IMR-90 (cell line): ENCODE measurements around the gene ARAP1. TPM values are rescaled to one million over a fixed set of nuclear protein-coding genes. Genes with fewer than 3 reads are reported as not detected.

Experiments used
- ATAC-seq: fragments of 200-7000 bp; cut with Tn5 transposase; 2 replicates; pipeline ENCODE4 v1.9.1; 2020; ENCODE audit warnings: low read depth, mild to moderate bottlenecking, moderate library complexity
- BruUV-seq: library from RNA; stranded (reverse); fragments of 400-500 nt; replicated peaks from 2 replicates; lab custom pipeline; 2021; lab: Mats Ljungman, UMichigan
- CTCF ChIA-PET: fragments of 300-600 bp; formaldehyde crosslinking; extraction: SDS; loops from one replicate; lab custom pipeline; 2021; ENCODE audit warnings: antibody characterized with exemption; lab: Yijun Ruan, JAX
- POLR2A ChIA-PET: fragments of 300-600 bp; sonication (Branson Sonifier 250); formaldehyde crosslinking; loops from one replicate; lab custom pipeline; 2022; ENCODE audit warnings: antibody characterized with exemption; ENCODE audit not compliant: unreplicated experiment; lab: Charles Lee
- DNase-seq: peaks from one replicate; pipeline ENCODE4 v3.0.0; 2013
- H2AFZ ChIP-seq: replicated peaks from 2 replicates; pipeline ENCODE3; 2013; ENCODE audit warnings: low read length, mild to moderate bottlenecking; ENCODE audit not compliant: poor library complexity
- H2AK5ac ChIP-seq: 2 replicates; pipeline ENCODE4 v1.6.1; 2013; ENCODE audit warnings: low read depth, low read length, inconsistent platforms
- H2AK9ac ChIP-seq: replicated peaks from 2 replicates; pipeline ENCODE3; 2013; ENCODE audit warnings: mild to moderate bottlenecking, low read depth, low read length, moderate library complexity; ENCODE audit not compliant: poor library complexity
- H2BK120ac ChIP-seq: 2 replicates; pipeline ENCODE4 v1.6.1; 2013; ENCODE audit warnings: low read depth, low read length, inconsistent platforms
- H2BK15ac ChIP-seq: 3 replicates; pipeline ENCODE4 v1.6.1; 2013; ENCODE audit warnings: low read depth, low read length, inconsistent platforms
- H2BK20ac ChIP-seq: 2 replicates; pipeline ENCODE4 v1.6.1; 2013; ENCODE audit warnings: low read depth, mild to moderate bottlenecking, inconsistent platforms, low read length, moderate library complexity
- H2BK5ac ChIP-seq: 2 replicates; pipeline ENCODE4 v1.6.1; 2013; ENCODE audit warnings: mild to moderate bottlenecking, low read depth, low read length, inconsistent platforms; ENCODE audit not compliant: poor library complexity, severe bottlenecking
- H3K14ac ChIP-seq: replicated peaks from 2 replicates; pipeline ENCODE4 v1.6.1; 2013; ENCODE audit warnings: low read depth, low read length, inconsistent platforms
- H3K18ac ChIP-seq: 2 replicates; pipeline ENCODE4 v1.6.1; 2013; ENCODE audit warnings: low read depth, low read length, control low read depth
- H3K23ac ChIP-seq: 2 replicates; pipeline ENCODE4 v1.6.1; 2013; ENCODE audit warnings: low read depth, low read length, inconsistent platforms
- H3K27ac ChIP-seq: 2 replicates; pipeline ENCODE4 v1.5.1; 2013; ENCODE audit warnings: mild to moderate bottlenecking, control low read depth, low read length; ENCODE audit not compliant: insufficient read depth
- H3K27me3 ChIP-seq: 2 replicates; pipeline ENCODE4 v1.6.1; 2013; ENCODE audit warnings: low read length; ENCODE audit not compliant: control insufficient read depth, insufficient read depth
- H3K36me3 ChIP-seq: 2 replicates; pipeline ENCODE4 v1.6.1; 2013; ENCODE audit warnings: low read length, mixed read lengths; ENCODE audit not compliant: control insufficient read depth, insufficient read depth
- H3K4ac ChIP-seq: 2 replicates; pipeline ENCODE4 v1.6.1; 2013; ENCODE audit warnings: low read depth, low read length, inconsistent platforms
- H3K4me1 ChIP-seq: 2 replicates; pipeline ENCODE4 v1.6.1; 2013; ENCODE audit warnings: low read length, mixed read lengths; ENCODE audit not compliant: control insufficient read depth, insufficient read depth
- H3K4me2 ChIP-seq: 2 replicates; pipeline ENCODE4 v1.6.1; 2013; ENCODE audit warnings: low read depth, mild to moderate bottlenecking, control low read depth, low read length, moderate library complexity
- H3K4me3 ChIP-seq: 2 replicates; pipeline ENCODE4 v1.5.1; 2013; ENCODE audit warnings: low read depth, mild to moderate bottlenecking, control low read depth, low read length, moderate library complexity; ENCODE audit not compliant: insufficient read depth
- H3K56ac ChIP-seq: 2 replicates; pipeline ENCODE4 v1.6.1; 2013; ENCODE audit warnings: low read length, inconsistent platforms; ENCODE audit not compliant: insufficient read depth; ENCODE audit errors: extremely low read depth
- H3K79me1 ChIP-seq, 2 experiments: 2 replicates each; pipeline ENCODE4 v1.6.1; 2013; ENCODE audit warnings: low read length in 2 of 2, inconsistent platforms in 1 of 2, low read depth in 1 of 2
- H3K9ac ChIP-seq: 2 replicates; pipeline ENCODE4 v1.6.1; 2013; ENCODE audit warnings: low read depth, low read length, control low read depth
- H3K9me1 ChIP-seq: 2 replicates; pipeline ENCODE4 v1.6.1; 2013; ENCODE audit warnings: low read length, inconsistent platforms; ENCODE audit not compliant: insufficient read depth
- H3K9me3 ChIP-seq: 2 replicates; pipeline ENCODE4 v1.6.1; 2013; ENCODE audit warnings: low read length; ENCODE audit not compliant: control insufficient read depth, insufficient read depth
- H4K20me1 ChIP-seq: 2 replicates; pipeline ENCODE4 v1.6.1; 2013; ENCODE audit warnings: low read length, inconsistent platforms; ENCODE audit not compliant: insufficient read depth
- H4K5ac ChIP-seq: 2 replicates; pipeline ENCODE4 v1.6.1; 2013; ENCODE audit warnings: mild to moderate bottlenecking, low read depth, low read length, control low read depth
- H4K8ac ChIP-seq, 2 experiments: 2 replicates each; pipeline ENCODE4 v1.6.1; 2013; ENCODE audit warnings: low read depth in 2 of 2, low read length in 2 of 2, control low read depth in 1 of 2, inconsistent platforms in 1 of 2
- H4K91ac ChIP-seq: 2 replicates; pipeline ENCODE4 v1.6.1; 2013; ENCODE audit warnings: low read depth, low read length, inconsistent platforms; ENCODE audit not compliant: insufficient read depth
- CEBPB ChIP-seq: IDR thresholded peaks from 2 replicates; pipeline ENCODE4 v1.6.1; 2012; ENCODE audit warnings: low read depth, low read length, improper control_type of control experiment
- MAZ ChIP-seq: IDR thresholded peaks from 2 replicates; pipeline ENCODE4 v1.6.1; 2012; ENCODE audit warnings: low read depth, mild to moderate bottlenecking, low read length, improper control_type of control experiment, moderate library complexity, borderline replicate concordance
- MXI1 ChIP-seq: IDR thresholded peaks from 2 replicates; pipeline ENCODE4 v1.6.1; 2012; ENCODE audit warnings: low read depth, mild to moderate bottlenecking, low read length, moderate library complexity, borderline replicate concordance
- POLR2A ChIP-seq: IDR thresholded peaks from 2 replicates; pipeline ENCODE4 v1.6.1; 2012; ENCODE audit warnings: mild to moderate bottlenecking, low read depth, low read length
- USF2 ChIP-seq: fragments of 150-350 bp; IDR thresholded peaks from 2 replicates; pipeline ENCODE4 v1.6.1; 2017; ENCODE audit warnings: mild to moderate bottlenecking, antibody characterized with exemption, low read length, low read depth
- WGBS, 2 experiments: methylation state at CpG; one replicate each; pipeline versions ENCODE4 v1.1.5 to v1.1.7; 2013; ENCODE audit warnings: missing lambda C conversion rate in 2 of 2; ENCODE audit not compliant: insufficient read length in 1 of 2; ENCODE audit errors: extremely low coverage in 2 of 2; 5-methylcytosine and 5-hydroxymethylcytosine counted together
- dilution Hi-C: fragments of 300-500 bp; cut with HindIII; formaldehyde crosslinking; loops from one replicate; pipeline ENCODE4 v1.14.3; 2018; ENCODE audit warnings: low sequenced_read_pairs; ENCODE audit not compliant: unreplicated experiment
- in situ Hi-C: fragments of 300-500 bp; cut with MboI; formaldehyde crosslinking; loops from 3 replicates; pipeline ENCODE4 v1.14.3; 2019; ENCODE audit warnings: low sequenced_read_pairs, inconsistent platforms, mixed read lengths
- intact Hi-C: fragments of 100-400 bp; cut with micrococcal nuclease; formaldehyde crosslinking; loops from 2 replicates; pipeline ENCODE4 v1.10.0; 2022
- polyA plus RNA-seq, 3 experiments: library from polyadenylated mRNA; depleted of rRNA; stranded (reverse); fragments of >200 nt; gene quantifications; 2 replicates each; pipeline ENCODE4 v1.2.3, GENCODE V29; 2012; ENCODE audit warnings: low replicate concordance in 1 of 3
- total RNA-seq: library from RNA; depleted of rRNA; stranded (reverse); fragments of >200 nt; gene quantifications from 2 replicates; pipeline ENCODE4 v1.2.3, GENCODE V29; 2012

The ARAP1 gene
- total and polyA plus RNA-seq, 2 of the 4 experiments (the other 2 are of a cell fraction), result 37.6 to 63.1 TPM

DNA sequence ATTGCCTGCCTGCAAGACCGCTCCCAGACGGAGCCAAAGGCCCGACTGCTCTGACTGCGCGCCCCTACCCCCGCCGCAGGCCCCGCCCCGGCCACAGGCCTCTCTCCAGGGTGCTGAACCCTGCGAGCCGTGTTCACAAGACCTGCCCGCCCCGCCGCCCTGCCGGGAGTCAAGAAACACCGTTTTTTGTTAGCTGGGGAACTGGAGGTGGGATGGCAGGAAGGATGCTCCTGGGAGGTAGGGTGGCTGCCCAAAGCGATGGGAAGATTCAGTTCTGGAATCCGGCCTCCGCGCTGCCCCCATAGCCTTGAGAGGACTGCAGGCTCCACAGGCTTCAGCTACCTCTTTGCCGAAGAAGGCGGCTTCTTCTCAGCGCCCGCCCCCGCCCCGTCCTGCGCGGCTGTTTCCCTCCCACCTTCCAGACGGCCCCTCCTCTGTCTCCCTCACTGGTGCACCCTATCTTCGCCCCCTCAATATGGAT is 75.3 kb downstream of the ARAP1 start:
- Histone ChIP-seq H3K18ac (no peak overlapping the region), H2BK15ac (no peak overlapping the region), H3K9ac (no peak overlapping the region), H3K4ac (no peak overlapping the region), H2BK20ac (no peak overlapping the region), H4K91ac (no peak overlapping the region), H3K79me1 (no peaks in the 10 kb centered on the region), H4K8ac (no peak overlapping the region), H3K36me3 (no peaks in the 10 kb centered on the region), H3K9me1 (no peaks in the 10 kb centered on the region), H2BK120ac (no peak overlapping the region), H2AK5ac (no peak overlapping the region), H3K9me3 (no peaks in the 10 kb centered on the region), H3K4me1 (no peaks in the 10 kb centered on the region), H4K5ac (no peak overlapping the region), H2BK5ac (no peak overlapping the region), H3K4me3 (no peak overlapping the region), H3K14ac (no peak overlapping the region), H3K4me2 (no peak overlapping the region), H2AFZ (no peak overlapping the region), H4K20me1 (peaks cover 23% of the 10 kb centered on the region), H3K27ac (no peak overlapping the region), H3K27me3 (peaks cover 66% of the 10 kb centered on the region), H3K23ac (no peak overlapping the region), H3K56ac (no peak overlapping the region), H2AK9ac (no peak overlapping the region)
- peak; percentile 85 for ATAC-seq
- WGBS, 2 experiments, result 3% methylated on average over 8 of the region's 30 CpGs; no CpG with 5 or more reads in 1 of the 2 experiments
- in situ Hi-C loops (no loop called here), intact Hi-C loops (no loop called here), dilution Hi-C loops (no loop called here)
- TF ChIP-seq MAZ, result peak; percentile 67; the same call in 1 of the 2 replicates
- TF ChIP-seq MXI1, result no peak
- no peak for TF ChIP-seq POLR2A
- no peak for TF ChIP-seq USF2
- no peak for TF ChIP-seq CEBPB
- POLR2A ChIA-PET, result no interaction called here
- CTCF ChIA-PET, result no interaction called here
- peak; percentile 26 for DNase-seq
- BruUV-seq, result no TSS peak
